HepG2 (cell line): ENCODE measurements around the gene CKAP5. TPM values are rescaled to one million over a fixed set of nuclear protein-coding genes. Genes with fewer than 3 reads are reported as not detected.
A peak's percentile ranks its signal among the peaks of the same experiment; 100 is the strongest.

Experiments
- CHCHD3 ChIP-seq: sonication (generic); formaldehyde crosslinking; IDR thresholded peaks from 2 replicates; pipeline ENCODE4 v1.8.0; 2022; ENCODE audit warnings: mild to moderate bottlenecking, missing genetic modification reagents, moderate library complexity
- FOSL2 ChIP-seq: sonication (generic); formaldehyde crosslinking; IDR thresholded peaks from 2 replicates; pipeline ENCODE4 v1.4.0; 2020; ENCODE audit warnings: missing genetic modification reagents
- FOXK1 ChIP-seq: sonication (generic); formaldehyde crosslinking; IDR thresholded peaks from 2 replicates; pipeline ENCODE4 v1.4.0; 2020; ENCODE audit warnings: low read depth, missing genetic modification reagents, borderline replicate concordance
- HNF4A ChIP-seq: sonication (generic); formaldehyde crosslinking; IDR thresholded peaks from 2 replicates; pipeline ENCODE4 v1.4.0; 2020; ENCODE audit warnings: missing genetic modification reagents
- MAZ ChIP-seq, 2 experiments: sonication (generic) in 1 of 2; formaldehyde crosslinking in 1 of 2; IDR thresholded peaks; 2 replicates each; pipeline versions ENCODE4 v1.5.0 to v1.6.1; 2012 to 2020; ENCODE audit warnings: low read depth in 2 of 2, mild to moderate bottlenecking in 2 of 2, borderline replicate concordance in 1 of 2, improper control_type of control experiment in 1 of 2, low read length in 1 of 2, missing genetic modification reagents in 1 of 2, moderate library complexity in 1 of 2
- MED13 ChIP-seq: sonication (generic); formaldehyde crosslinking; IDR thresholded peaks from 2 replicates; pipeline ENCODE4 v1.5.0; 2020; ENCODE audit warnings: missing genetic modification reagents
- MZF1 ChIP-seq: sonication (generic); formaldehyde crosslinking; IDR thresholded peaks from 2 replicates; pipeline ENCODE4 v1.8.1; 2023; ENCODE audit warnings: mild to moderate bottlenecking, missing genetic modification reagents, borderline replicate concordance
- PCBP1 ChIP-seq: fragments of 200-400 bp; formaldehyde crosslinking; IDR thresholded peaks from 2 replicates; pipeline ENCODE4 v1.6.1; 2017; ENCODE audit warnings: mild to moderate bottlenecking, low read depth, low read length, borderline replicate concordance
- ZFP82 ChIP-seq: sonication (generic); formaldehyde crosslinking; IDR thresholded peaks from 2 replicates; pipeline ENCODE4 v1.5.1; 2020; ENCODE audit warnings: mild to moderate bottlenecking, missing genetic modification reagents, borderline replicate concordance
- ZNF331 ChIP-seq: sonication (generic); formaldehyde crosslinking; IDR thresholded peaks from 2 replicates; pipeline ENCODE4 v1.4.0; 2020; ENCODE audit warnings: missing genetic modification reagents
- ZNF768 ChIP-seq: sonication (generic); formaldehyde crosslinking; IDR thresholded peaks from 2 replicates; pipeline ENCODE4 v1.4.0; 2020; ENCODE audit warnings: missing genetic modification reagents
- polyA plus RNA-seq, 8 experiments: library from polyadenylated mRNA; depleted of rRNA in 3 of 8; stranded (reverse) in 7 of 8; unstranded in 1 of 8; fragments of >200 nt; fragmentation: Illumina TruSeq in 4 of 8; extraction: Trizol in 4 of 8; gene quantifications; 2 replicates each; pipeline versions ENCODE4 v1.2.1 to v1.2.3, GENCODE V29; 2011 to 2016; ENCODE audit warnings: low read depth in 4 of 8, missing spikeins in 1 of 8, mixed read lengths in 1 of 8; ENCODE audit not compliant: insufficient read depth in 1 of 8
- total RNA-seq, 5 experiments: library from RNA; depleted of rRNA; stranded (reverse); fragments of >200 nt; fragmentation: Illumina TruSeq; extraction: Trizol; gene quantifications; 2 replicates each; pipeline ENCODE4 v1.2.3, GENCODE V29; 2016; ENCODE audit warnings: low read depth in 1 of 5
- TF ChIP-seq, protein P1 (sequence below): sonication (generic); formaldehyde crosslinking; IDR thresholded peaks from 2 replicates; pipeline ENCODE4 v1.4.0; 2020; ENCODE audit warnings: mild to moderate bottlenecking, missing genetic modification reagents
- TF ChIP-seq, protein P2 (sequence below): sonication (generic); formaldehyde crosslinking; IDR thresholded peaks from 2 replicates; pipeline ENCODE4 v1.4.0; 2020; ENCODE audit warnings: missing genetic modification reagents, borderline replicate concordance
- TF ChIP-seq, protein P3 (sequence below): sonication (generic); formaldehyde crosslinking; IDR thresholded peaks from 2 replicates; pipeline ENCODE4 v1.9.0; 2022; ENCODE audit warnings: missing genetic modification reagents, mild to moderate bottlenecking, borderline replicate concordance
- TF ChIP-seq, protein P4 (sequence below): sonication (generic); formaldehyde crosslinking; IDR thresholded peaks from 2 replicates; pipeline ENCODE4 v1.4.0; 2020; ENCODE audit warnings: missing genetic modification reagents, borderline replicate concordance

Gene CKAP5
- total and polyA plus RNA-seq, 2 of the 13 experiments (the other 11 are each of a cell fraction or from before 2014, with no cell fraction given) = 79.2 to 103 TPM

DNA sequence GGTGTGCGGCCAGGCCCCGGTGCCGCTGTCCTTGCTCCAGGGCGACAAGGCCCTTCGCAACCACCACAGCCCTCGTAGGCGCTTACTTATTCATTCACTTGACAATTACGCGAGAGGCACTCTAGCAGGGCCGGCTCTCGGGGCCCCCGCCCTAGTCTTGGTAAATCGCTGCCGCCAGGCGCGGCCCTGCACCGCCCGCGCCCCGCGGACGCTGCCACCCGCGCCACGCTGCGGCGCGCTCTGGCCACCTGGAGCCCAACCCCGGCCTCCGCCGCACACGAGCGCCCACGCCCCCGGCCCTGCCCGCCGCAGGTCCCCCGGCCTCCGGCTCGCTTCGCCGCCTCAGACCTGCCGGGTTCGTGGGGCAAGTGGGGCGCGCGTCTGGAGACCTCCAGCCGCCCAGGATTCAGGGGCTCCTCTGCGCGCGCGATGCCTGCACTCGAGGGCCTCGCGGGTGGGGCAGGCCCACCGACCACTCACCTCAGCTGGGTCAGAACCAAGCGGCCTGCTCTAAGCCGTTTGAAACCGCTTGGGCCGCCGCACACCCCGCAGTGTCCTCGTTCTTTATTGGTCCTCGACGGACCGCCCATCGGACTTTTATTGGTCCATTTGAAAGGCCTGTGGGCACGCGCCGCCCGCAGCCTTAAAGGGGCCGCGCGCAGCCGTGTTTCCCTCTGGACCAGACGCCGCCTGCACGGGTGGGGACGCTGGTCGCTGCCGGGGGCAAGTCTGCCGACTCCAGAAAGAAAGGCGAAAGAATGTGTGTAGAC, at the start of gene CKAP5 (continued):
- TF ChIP-seq, protein P1, sequence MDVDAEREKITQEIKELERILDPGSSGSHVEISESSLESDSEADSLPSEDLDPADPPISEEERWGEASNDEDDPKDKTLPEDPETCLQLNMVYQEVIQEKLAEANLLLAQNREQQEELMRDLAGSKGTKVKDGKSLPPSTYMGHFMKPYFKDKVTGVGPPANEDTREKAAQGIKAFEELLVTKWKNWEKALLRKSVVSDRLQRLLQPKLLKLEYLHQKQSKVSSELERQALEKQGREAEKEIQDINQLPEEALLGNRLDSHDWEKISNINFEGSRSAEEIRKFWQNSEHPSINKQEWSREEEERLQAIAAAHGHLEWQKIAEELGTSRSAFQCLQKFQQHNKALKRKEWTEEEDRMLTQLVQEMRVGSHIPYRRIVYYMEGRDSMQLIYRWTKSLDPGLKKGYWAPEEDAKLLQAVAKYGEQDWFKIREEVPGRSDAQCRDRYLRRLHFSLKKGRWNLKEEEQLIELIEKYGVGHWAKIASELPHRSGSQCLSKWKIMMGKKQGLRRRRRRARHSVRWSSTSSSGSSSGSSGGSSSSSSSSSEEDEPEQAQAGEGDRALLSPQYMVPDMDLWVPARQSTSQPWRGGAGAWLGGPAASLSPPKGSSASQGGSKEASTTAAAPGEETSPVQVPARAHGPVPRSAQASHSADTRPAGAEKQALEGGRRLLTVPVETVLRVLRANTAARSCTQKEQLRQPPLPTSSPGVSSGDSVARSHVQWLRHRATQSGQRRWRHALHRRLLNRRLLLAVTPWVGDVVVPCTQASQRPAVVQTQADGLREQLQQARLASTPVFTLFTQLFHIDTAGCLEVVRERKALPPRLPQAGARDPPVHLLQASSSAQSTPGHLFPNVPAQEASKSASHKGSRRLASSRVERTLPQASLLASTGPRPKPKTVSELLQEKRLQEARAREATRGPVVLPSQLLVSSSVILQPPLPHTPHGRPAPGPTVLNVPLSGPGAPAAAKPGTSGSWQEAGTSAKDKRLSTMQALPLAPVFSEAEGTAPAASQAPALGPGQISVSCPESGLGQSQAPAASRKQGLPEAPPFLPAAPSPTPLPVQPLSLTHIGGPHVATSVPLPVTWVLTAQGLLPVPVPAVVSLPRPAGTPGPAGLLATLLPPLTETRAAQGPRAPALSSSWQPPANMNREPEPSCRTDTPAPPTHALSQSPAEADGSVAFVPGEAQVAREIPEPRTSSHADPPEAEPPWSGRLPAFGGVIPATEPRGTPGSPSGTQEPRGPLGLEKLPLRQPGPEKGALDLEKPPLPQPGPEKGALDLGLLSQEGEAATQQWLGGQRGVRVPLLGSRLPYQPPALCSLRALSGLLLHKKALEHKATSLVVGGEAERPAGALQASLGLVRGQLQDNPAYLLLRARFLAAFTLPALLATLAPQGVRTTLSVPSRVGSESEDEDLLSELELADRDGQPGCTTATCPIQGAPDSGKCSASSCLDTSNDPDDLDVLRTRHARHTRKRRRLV (CRISPR knock-in tag) = no peak
- TF ChIP-seq ZNF331 (CRISPR knock-in tag) (peak; percentile 61; the same call in 1 of the 2 replicates), MAZ (IDR thresholded peaks at IDR 0.05; ENCODE audit: borderline replicate concordance, low read depth, low read length) (peak; percentile 33; the same call in 1 of the 2 replicates), MAZ (CRISPR knock-in tag; IDR thresholded peaks at IDR 0.05; ENCODE audit: low read depth) (peak; percentile 89), CHCHD3 (CRISPR knock-in tag) (no peak), ZNF768 (CRISPR knock-in tag) (peak; percentile 46; the same call in 1 of the 2 replicates), MZF1 (CRISPR knock-in tag) (no peak), PCBP1 (0 out of 2 replicates have a peak, but pooled peaks have one; percentile 56), FOSL2 (CRISPR knock-in tag) (peak; percentile 40), FOXK1 (0 out of 2 replicates have a peak, but pooled peaks have one; percentile 25), ZFP82 (CRISPR knock-in tag) (no peak), HNF4A (CRISPR knock-in tag) (no peak), MED13 (CRISPR knock-in tag) (no peak)
- TF ChIP-seq, protein P2, sequence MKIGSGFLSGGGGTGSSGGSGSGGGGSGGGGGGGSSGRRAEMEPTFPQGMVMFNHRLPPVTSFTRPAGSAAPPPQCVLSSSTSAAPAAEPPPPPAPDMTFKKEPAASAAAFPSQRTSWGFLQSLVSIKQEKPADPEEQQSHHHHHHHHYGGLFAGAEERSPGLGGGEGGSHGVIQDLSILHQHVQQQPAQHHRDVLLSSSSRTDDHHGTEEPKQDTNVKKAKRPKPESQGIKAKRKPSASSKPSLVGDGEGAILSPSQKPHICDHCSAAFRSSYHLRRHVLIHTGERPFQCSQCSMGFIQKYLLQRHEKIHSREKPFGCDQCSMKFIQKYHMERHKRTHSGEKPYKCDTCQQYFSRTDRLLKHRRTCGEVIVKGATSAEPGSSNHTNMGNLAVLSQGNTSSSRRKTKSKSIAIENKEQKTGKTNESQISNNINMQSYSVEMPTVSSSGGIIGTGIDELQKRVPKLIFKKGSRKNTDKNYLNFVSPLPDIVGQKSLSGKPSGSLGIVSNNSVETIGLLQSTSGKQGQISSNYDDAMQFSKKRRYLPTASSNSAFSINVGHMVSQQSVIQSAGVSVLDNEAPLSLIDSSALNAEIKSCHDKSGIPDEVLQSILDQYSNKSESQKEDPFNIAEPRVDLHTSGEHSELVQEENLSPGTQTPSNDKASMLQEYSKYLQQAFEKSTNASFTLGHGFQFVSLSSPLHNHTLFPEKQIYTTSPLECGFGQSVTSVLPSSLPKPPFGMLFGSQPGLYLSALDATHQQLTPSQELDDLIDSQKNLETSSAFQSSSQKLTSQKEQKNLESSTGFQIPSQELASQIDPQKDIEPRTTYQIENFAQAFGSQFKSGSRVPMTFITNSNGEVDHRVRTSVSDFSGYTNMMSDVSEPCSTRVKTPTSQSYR (CRISPR knock-in tag) = no peak
- TF ChIP-seq, protein P3, sequence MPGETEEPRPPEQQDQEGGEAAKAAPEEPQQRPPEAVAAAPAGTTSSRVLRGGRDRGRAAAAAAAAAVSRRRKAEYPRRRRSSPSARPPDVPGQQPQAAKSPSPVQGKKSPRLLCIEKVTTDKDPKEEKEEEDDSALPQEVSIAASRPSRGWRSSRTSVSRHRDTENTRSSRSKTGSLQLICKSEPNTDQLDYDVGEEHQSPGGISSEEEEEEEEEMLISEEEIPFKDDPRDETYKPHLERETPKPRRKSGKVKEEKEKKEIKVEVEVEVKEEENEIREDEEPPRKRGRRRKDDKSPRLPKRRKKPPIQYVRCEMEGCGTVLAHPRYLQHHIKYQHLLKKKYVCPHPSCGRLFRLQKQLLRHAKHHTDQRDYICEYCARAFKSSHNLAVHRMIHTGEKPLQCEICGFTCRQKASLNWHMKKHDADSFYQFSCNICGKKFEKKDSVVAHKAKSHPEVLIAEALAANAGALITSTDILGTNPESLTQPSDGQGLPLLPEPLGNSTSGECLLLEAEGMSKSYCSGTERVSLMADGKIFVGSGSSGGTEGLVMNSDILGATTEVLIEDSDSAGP (CRISPR knock-in tag) = peak; percentile 100
- TF ChIP-seq, protein P4, sequence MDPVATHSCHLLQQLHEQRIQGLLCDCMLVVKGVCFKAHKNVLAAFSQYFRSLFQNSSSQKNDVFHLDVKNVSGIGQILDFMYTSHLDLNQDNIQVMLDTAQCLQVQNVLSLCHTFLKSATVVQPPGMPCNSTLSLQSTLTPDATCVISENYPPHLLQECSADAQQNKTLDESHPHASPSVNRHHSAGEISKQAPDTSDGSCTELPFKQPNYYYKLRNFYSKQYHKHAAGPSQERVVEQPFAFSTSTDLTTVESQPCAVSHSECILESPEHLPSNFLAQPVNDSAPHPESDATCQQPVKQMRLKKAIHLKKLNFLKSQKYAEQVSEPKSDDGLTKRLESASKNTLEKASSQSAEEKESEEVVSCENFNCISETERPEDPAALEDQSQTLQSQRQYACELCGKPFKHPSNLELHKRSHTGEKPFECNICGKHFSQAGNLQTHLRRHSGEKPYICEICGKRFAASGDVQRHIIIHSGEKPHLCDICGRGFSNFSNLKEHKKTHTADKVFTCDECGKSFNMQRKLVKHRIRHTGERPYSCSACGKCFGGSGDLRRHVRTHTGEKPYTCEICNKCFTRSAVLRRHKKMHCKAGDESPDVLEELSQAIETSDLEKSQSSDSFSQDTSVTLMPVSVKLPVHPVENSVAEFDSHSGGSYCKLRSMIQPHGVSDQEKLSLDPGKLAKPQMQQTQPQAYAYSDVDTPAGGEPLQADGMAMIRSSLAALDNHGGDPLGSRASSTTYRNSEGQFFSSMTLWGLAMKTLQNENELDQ (CRISPR knock-in tag) = no peak
